Stimulated activated naive CD8-positive, alpha-beta T cell treated with anti-CD3 and anti-CD28 coated beads, Interleukin-15, Interleukin-2, amounts not matched to agents 100 ng/mL and 50 ng/mL, for 24 hours (primary cell): ENCODE data around the gene IL2RA.
A peak's percentile ranks its signal among the peaks of the same experiment; 100 is the strongest.
"Not testable (repeated sequence)": the region's sequence is repeated elsewhere in the genome, so short reads cannot be mapped to it uniquely, and the experiment has no call there.

ENCODE experiments used
- H3K27ac Mint-ChIP-seq: one replicate; pipeline ENCODE4 v1.8.0; 2021; ENCODE audit warnings: mild to moderate bottlenecking, mixed read lengths
- H3K27me3 Mint-ChIP-seq: one replicate; pipeline ENCODE4 v1.8.0; 2021; ENCODE audit warnings: mixed read lengths
- H3K36me3 Mint-ChIP-seq: one replicate; pipeline ENCODE4 v1.8.0; 2021; ENCODE audit warnings: low read depth, mixed read lengths
- H3K4me1 Mint-ChIP-seq: one replicate; pipeline ENCODE4 v1.8.0; 2021; ENCODE audit warnings: low read depth, mixed read lengths
- H3K4me3 Mint-ChIP-seq: one replicate; pipeline ENCODE4 v1.8.0; 2021; ENCODE audit warnings: mild to moderate bottlenecking, mixed read lengths
- H3K9me3 Mint-ChIP-seq: one replicate; pipeline ENCODE4 v1.8.0; 2021; ENCODE audit warnings: mixed read lengths

The IL2RA gene

GRCh38 chr10:6071181-6072175, 9.3 kb upstream of the IL2RA start:
- Mint-ChIP-seq H3K27ac (peak overlapping the region; percentile 98), H3K4me3 (peak overlapping the region; percentile 77), H3K9me3 (no peaks in the 10 kb centered on the region), H3K4me1 (peaks cover 88% of the 10 kb centered on the region), H3K36me3 (no peaks in the 10 kb centered on the region), H3K27me3 (no peaks in the 10 kb centered on the region)

GRCh38 chr10:6070660-6071059, 8.5 kb upstream of the IL2RA start:
- H3K27ac Mint-ChIP-seq = peak overlapping the region; percentile 98
- H3K4me1 Mint-ChIP-seq = peaks cover 96% of the 10 kb centered on the region
- H3K27me3 Mint-ChIP-seq = no peaks in the 10 kb centered on the region
- H3K4me3 Mint-ChIP-seq = peak overlapping the region; percentile 77
- H3K36me3 Mint-ChIP-seq = no peaks in the 10 kb centered on the region
- no peaks in the 10 kb centered on the region for H3K9me3 Mint-ChIP-seq

- Mint-ChIP-seq H3K36me3 (peaks cover 4% of the 10 kb centered on the region), H3K4me1 (peaks cover 99% of the 10 kb centered on the region), H3K27me3 (no peaks in the 10 kb centered on the region), H3K27ac (peak overlapping the region; percentile 98), H3K9me3 (no peaks in the 10 kb centered on the region), H3K4me3 (peak overlapping the region; percentile 77)
Measured at GRCh38 chr10:6069081-6069931, 7.1 kb upstream of the IL2RA start.

GRCh38 chr10:6068422-6068821, 6.3 kb upstream of the IL2RA start:
- Mint-ChIP-seq H3K9me3 (no peaks in the 10 kb centered on the region), H3K27ac (peak overlapping the region; percentile 98), H3K4me3 (peak overlapping the region; percentile 77), H3K27me3 (no peaks in the 10 kb centered on the region), H3K36me3 (peaks cover 4% of the 10 kb centered on the region), H3K4me1 (peaks cover 99% of the 10 kb centered on the region)

- H3K4me3 Mint-ChIP-seq = peak overlapping the region; percentile 77
Measured at GRCh38 chr10:6068006-6068405, 5.8 kb upstream of the IL2RA start.

GRCh38 chr10:6067457-6067856, 5.3 kb upstream of the IL2RA start:
- Mint-ChIP-seq H3K4me1 (peaks cover 98% of the 10 kb centered on the region), H3K27me3 (no peaks in the 10 kb centered on the region), H3K4me3 (peak overlapping the region; percentile 77), H3K9me3 (no peaks in the 10 kb centered on the region), H3K36me3 (peaks cover 4% of the 10 kb centered on the region), H3K27ac (peak overlapping the region; percentile 98)

More at GRCh38 chr10:6068006-6068405, 5.8 kb upstream of the IL2RA start:
- Mint-ChIP-seq H3K36me3 (peaks cover 4% of the 10 kb centered on the region), H3K4me1 (peaks cover 98% of the 10 kb centered on the region), H3K9me3 (no peaks in the 10 kb centered on the region), H3K27me3 (no peaks in the 10 kb centered on the region), H3K27ac (peak overlapping the region; percentile 98)

GRCh38 chr10:6065835-6066234, 3.7 kb upstream of the IL2RA start:
- H3K27ac Mint-ChIP-seq = peak overlapping the region; percentile 63
- H3K4me1 Mint-ChIP-seq = peaks cover 87% of the 10 kb centered on the region
- peaks cover 14% of the 10 kb centered on the region for H3K36me3 Mint-ChIP-seq
- peak overlapping the region; percentile 11 for H3K4me3 Mint-ChIP-seq
- H3K27me3 Mint-ChIP-seq = no peaks in the 10 kb centered on the region
- H3K9me3 Mint-ChIP-seq = no peaks in the 10 kb centered on the region

- Mint-ChIP-seq H3K4me3 (peak overlapping the region; percentile 11), H3K4me1 (peaks cover 83% of the 10 kb centered on the region), H3K36me3 (peaks cover 18% of the 10 kb centered on the region), H3K9me3 (no peaks in the 10 kb centered on the region), H3K27me3 (no peaks in the 10 kb centered on the region), H3K27ac (peak overlapping the region; percentile 63)
Measured at GRCh38 chr10:6065406-6065805, 3.2 kb upstream of the IL2RA start.

GRCh38 chr10:6064726-6065125, 2.6 kb upstream of the IL2RA start:
- Mint-ChIP-seq H3K36me3 (peaks cover 25% of the 10 kb centered on the region), H3K4me3 (peak overlapping the region; percentile 11), H3K27ac (peak overlapping the region; percentile 63), H3K4me1 (peaks cover 76% of the 10 kb centered on the region)
- not testable (repeated sequence) for H3K27me3 Mint-ChIP-seq, H3K9me3 Mint-ChIP-seq

GRCh38 chr10:6064119-6064518, 2.0 kb upstream of the IL2RA start:
- Mint-ChIP-seq H3K27ac (peak overlapping the region; percentile 63), H3K4me1 (peaks cover 71% of the 10 kb centered on the region), H3K27me3 (no peaks in the 10 kb centered on the region), H3K36me3 (peaks cover 31% of the 10 kb centered on the region), H3K9me3 (no peaks in the 10 kb centered on the region), H3K4me3 (peak overlapping the region; percentile 31)

- H3K27me3 Mint-ChIP-seq = no peaks in the 10 kb centered on the region
- peak overlapping the region; percentile 97 for H3K27ac Mint-ChIP-seq
- peak overlapping the region; percentile 90 for H3K4me3 Mint-ChIP-seq
- H3K9me3 Mint-ChIP-seq = no peaks in the 10 kb centered on the region
- peaks cover 62% of the 10 kb centered on the region for H3K36me3 Mint-ChIP-seq
- H3K4me1 Mint-ChIP-seq = peaks cover 72% of the 10 kb centered on the region
Measured at GRCh38 chr10:6061056-6061455, 1.1 kb downstream of the IL2RA start.

GRCh38 chr10:6059506-6059905, 2.7 kb downstream of the IL2RA start:
- Mint-ChIP-seq H3K9me3 (no peaks in the 10 kb centered on the region), H3K27ac (peak overlapping the region; percentile 97), H3K4me3 (peak overlapping the region; percentile 90), H3K36me3 (peaks cover 70% of the 10 kb centered on the region), H3K27me3 (no peaks in the 10 kb centered on the region), H3K4me1 (peaks cover 68% of the 10 kb centered on the region)

GRCh38 chr10:6058682-6059475, 3.3 kb downstream of the IL2RA start:
- H3K27me3 Mint-ChIP-seq = no peaks in the 10 kb centered on the region
- peak overlapping the region; percentile 97 for H3K27ac Mint-ChIP-seq
- H3K4me3 Mint-ChIP-seq = peak overlapping the region; percentile 90
- H3K9me3 Mint-ChIP-seq = no peaks in the 10 kb centered on the region
- H3K4me1 Mint-ChIP-seq = peaks cover 68% of the 10 kb centered on the region
- H3K36me3 Mint-ChIP-seq = peaks cover 76% of the 10 kb centered on the region

GRCh38 chr10:6056411-6057135, 5.6 kb downstream of the IL2RA start:
- Mint-ChIP-seq H3K36me3 (peaks cover 91% of the 10 kb centered on the region), H3K9me3 (no peaks in the 10 kb centered on the region), H3K4me1 (peaks cover 73% of the 10 kb centered on the region), H3K27me3 (no peaks in the 10 kb centered on the region), H3K27ac (peak overlapping the region; percentile 97), H3K4me3 (peak overlapping the region; percentile 90)
